ENCODE data around the gene IFNA6. TPM values are rescaled to one million over a fixed set of nuclear protein-coding genes. Genes with fewer than 3 reads are reported as not detected.

Gene IFNA6
- total RNA-seq, 1 experiment from 2014 or later = not detected

DNA sequence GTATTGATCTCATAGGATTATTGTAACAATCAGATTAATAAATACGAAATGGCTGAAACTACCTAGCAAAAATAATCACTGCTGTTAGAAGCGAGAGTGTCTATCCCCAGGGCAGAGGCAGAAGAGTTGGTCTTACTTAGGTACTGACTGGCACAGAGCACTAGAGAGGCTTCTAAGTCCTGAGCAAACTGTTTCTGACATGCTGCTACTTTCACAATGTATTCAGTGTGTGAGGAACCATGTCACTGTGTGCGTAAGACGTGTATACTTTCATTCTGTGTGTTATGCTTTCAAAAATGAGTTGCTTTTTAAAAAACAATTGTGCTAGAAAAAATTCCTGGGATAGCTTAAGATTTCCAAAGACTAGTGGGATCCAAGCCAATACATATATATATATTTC lies 10.0 kb downstream of the IFNA6 start (continued):
- TF ChIP-seq, protein P1, sequence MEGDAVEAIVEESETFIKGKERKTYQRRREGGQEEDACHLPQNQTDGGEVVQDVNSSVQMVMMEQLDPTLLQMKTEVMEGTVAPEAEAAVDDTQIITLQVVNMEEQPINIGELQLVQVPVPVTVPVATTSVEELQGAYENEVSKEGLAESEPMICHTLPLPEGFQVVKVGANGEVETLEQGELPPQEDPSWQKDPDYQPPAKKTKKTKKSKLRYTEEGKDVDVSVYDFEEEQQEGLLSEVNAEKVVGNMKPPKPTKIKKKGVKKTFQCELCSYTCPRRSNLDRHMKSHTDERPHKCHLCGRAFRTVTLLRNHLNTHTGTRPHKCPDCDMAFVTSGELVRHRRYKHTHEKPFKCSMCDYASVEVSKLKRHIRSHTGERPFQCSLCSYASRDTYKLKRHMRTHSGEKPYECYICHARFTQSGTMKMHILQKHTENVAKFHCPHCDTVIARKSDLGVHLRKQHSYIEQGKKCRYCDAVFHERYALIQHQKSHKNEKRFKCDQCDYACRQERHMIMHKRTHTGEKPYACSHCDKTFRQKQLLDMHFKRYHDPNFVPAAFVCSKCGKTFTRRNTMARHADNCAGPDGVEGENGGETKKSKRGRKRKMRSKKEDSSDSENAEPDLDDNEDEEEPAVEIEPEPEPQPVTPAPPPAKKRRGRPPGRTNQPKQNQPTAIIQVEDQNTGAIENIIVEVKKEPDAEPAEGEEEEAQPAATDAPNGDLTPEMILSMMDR (IDR thresholded peaks at IDR 0.05 in 2 of 3, conservative IDR thresholded peaks at IDR 0.05 in 1 of 3; ENCODE audit: borderline replicate concordance in 1 of 3, insufficient read depth in 1 of 3, low read depth in 2 of 3, low read length in 2 of 3) = no peak
- TF ChIP-seq TCF7L2 (IDR thresholded peaks at IDR 0.05; ENCODE audit: borderline replicate concordance, extremely low read depth, insufficient read depth, insufficient read length) (no peak), CEBPB (IDR thresholded peaks at IDR 0.05; ENCODE audit: low read depth) (no peak)
- TF ChIP-seq, protein P2, sequence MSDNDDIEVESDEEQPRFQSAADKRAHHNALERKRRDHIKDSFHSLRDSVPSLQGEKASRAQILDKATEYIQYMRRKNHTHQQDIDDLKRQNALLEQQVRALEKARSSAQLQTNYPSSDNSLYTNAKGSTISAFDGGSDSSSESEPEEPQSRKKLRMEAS (IDR thresholded peaks at IDR 0.05) = no peak

DNA sequence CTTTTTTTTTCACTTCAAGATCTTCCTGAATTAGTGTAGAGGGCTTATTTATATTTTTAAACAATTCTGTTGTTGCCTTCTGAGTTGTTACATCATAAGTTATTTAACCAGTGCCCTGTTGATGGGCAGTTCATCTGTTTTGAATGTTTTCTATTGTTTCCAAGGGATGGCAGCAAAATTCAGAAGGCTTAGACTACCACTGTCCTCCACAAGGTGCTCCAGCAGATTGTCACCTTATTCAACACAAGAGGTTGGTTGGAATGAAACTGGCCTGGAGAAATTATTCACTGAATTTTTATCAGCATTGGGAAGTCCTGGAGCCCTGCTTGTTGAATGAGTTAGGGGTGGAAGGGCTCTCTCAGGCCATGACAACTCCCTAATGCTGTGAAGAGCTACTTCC lies 14.2 kb downstream of the IFNA6 start:
- intact Hi-C loops (cut with micrococcal nuclease) = loop anchor here (5.0 kb wide), 1 partner anchor 246 kb away; no protein-coding TSS in a partner anchor
- Histone ChIP-seq H3K27me3 (ENCODE audit: insufficient read depth, low read length) (no peaks in the 10 kb centered on the region), H3K4me1 (ENCODE audit: control insufficient read depth in 1 of 2, insufficient read depth in 2 of 2, low read length in 2 of 2) (peaks cover 3 to 23% of the 10 kb centered on the region in 2 experiments; a peak in 3 of 4 replicates), H3K79me2 (ENCODE audit: insufficient read depth, low read length) (peaks cover 37% of the 10 kb centered on the region), H3K9me2 (ENCODE audit: insufficient read depth) (no peaks in the 10 kb centered on the region), H3K27ac (ENCODE audit: low read depth, low read length) (no peak overlapping the region), H4K20me1 (ENCODE audit: insufficient read depth) (no peaks in the 10 kb centered on the region), H3K4me2 (ENCODE audit: low read length) (peak overlapping the region; percentile 80; the same call in 1 of the 2 replicates), H2AFZ (ENCODE audit: low read depth, low read length, poor library complexity, severe bottlenecking) (peak overlapping the region; percentile 47), H3K36me3 (ENCODE audit: control insufficient read depth in 1 of 2, insufficient read depth in 2 of 2, low read length in 2 of 2) (peaks cover 0 to 15% of the 10 kb centered on the region in 2 experiments; a peak in 2 of 4 replicates), H3K9me3 (ENCODE audit: control insufficient read depth in 1 of 2, insufficient read depth in 1 of 2, low read depth in 1 of 2, low read length in 2 of 2) (no peaks in the 10 kb centered on the region), H3K9ac (ENCODE audit: low read length) (no peak overlapping the region), H3K4me3 (replicated peaks in 1 of 2; ENCODE audit: low read depth in 1 of 2, low read length in 2 of 2) (no peak overlapping the region)
- ATAC-seq = peak; percentile 43
- no peak for DNase-seq (ENCODE audit: low read depth, low spot score)
- BruUV-seq (replicated peaks) = no TSS peak
- ChIA-PET POLR2A (no interaction called here), RAD21 (ENCODE audit: low non-redundant PET in 1 of 2, low total read pairs in 2 of 2, uncharacterized antibody in 2 of 2, unreplicated experiment in 2 of 2) (no interaction called here), CTCF (interaction anchor here (0.8 kb wide), 2 partner anchors 10 to 98 kb away, joined by 3 to 4 read pairs; no protein-coding TSS in a partner anchor)
- no peak; the same call in 1 of the 2 replicates for TF ChIP-seq RAD21 (IDR thresholded peaks at IDR 0.05; ENCODE audit: low read depth)
- TF ChIP-seq, protein P1 (IDR thresholded peaks at IDR 0.05 in 2 of 3, conservative IDR thresholded peaks at IDR 0.05 in 1 of 3; ENCODE audit: borderline replicate concordance in 1 of 3, insufficient read depth in 1 of 3, low read depth in 2 of 3, low read length in 2 of 3) = peak; percentile 20 to 31 (median 26); a peak in 3 of 6 replicates
